Prostate gland (tissue), 2 donors: Measurements from ENCODE around the gene RTN1.

ENCODE experiments used
- CTCF ChIP-seq, 4 experiments: fragments of 200-600 bp in 2 of 4; fragments of 450-650 bp in 2 of 4; sonication (generic) in 2 of 4; IDR thresholded peaks; 1 replicate in 3 of 4; 2 replicates in 1 of 4; pipeline ENCODE4 v1.5.1; 2016 to 2019; ENCODE audit warnings: antibody characterized with exemption in 4 of 4, mild to moderate bottlenecking in 2 of 4, moderate library complexity in 2 of 4
- POLR2A ChIP-seq: fragments of 450-650 bp; IDR thresholded peaks from one replicate; pipeline ENCODE4 v1.6.1; 2016; ENCODE audit warnings: antibody characterized with exemption, mild to moderate bottlenecking

GRCh38 chr14:59782760-59783159 lies 87.8 kb downstream of the RTN1 start:
- TF ChIP-seq POLR2A (no peak), CTCF (IDR thresholded peaks at IDR 0.05) (no peak)
